Stimulated activated naive CD8-positive, alpha-beta T cell treated with anti-CD3 and anti-CD28 coated beads, Interleukin-15, amount 100 ng/mL, for 72 hours (primary cell): Measurements from ENCODE around the gene LOX.

Experiments used
- ATAC-seq: fragments of 150-1000 bp; cut with Tn5 transposase; 2 replicates; pipeline ENCODE4 v1.10.0; 2021; ENCODE audit warnings: mild to moderate bottlenecking, moderate library complexity
- DNase-seq, 2 donors: peaks; one replicate each; pipeline ENCODE4 v3.0.0; 2021 to 2022
- H3K27ac Mint-ChIP-seq, 2 donors: one replicate each; pipeline ENCODE4 v1.8.0; 2022; ENCODE audit warnings: mild to moderate bottlenecking in 2 of 2, mixed read lengths in 2 of 2, moderate library complexity in 2 of 2
- H3K27me3 Mint-ChIP-seq: one replicate; pipeline ENCODE4 v1.8.0; 2022; ENCODE audit warnings: mixed read lengths
- H3K4me1 Mint-ChIP-seq: one replicate; pipeline ENCODE4 v1.8.0; 2022; ENCODE audit warnings: mild to moderate bottlenecking, mixed read lengths
- H3K4me3 Mint-ChIP-seq, 2 donors: one replicate each; pipeline ENCODE4 v1.8.0; 2022; ENCODE audit warnings: mild to moderate bottlenecking in 2 of 2, mixed read lengths in 2 of 2, moderate library complexity in 1 of 2
- H3K9me3 Mint-ChIP-seq, 2 donors: one replicate each; pipeline ENCODE4 v1.8.0; 2022; ENCODE audit warnings: mixed read lengths in 2 of 2

The LOX gene, protein sequence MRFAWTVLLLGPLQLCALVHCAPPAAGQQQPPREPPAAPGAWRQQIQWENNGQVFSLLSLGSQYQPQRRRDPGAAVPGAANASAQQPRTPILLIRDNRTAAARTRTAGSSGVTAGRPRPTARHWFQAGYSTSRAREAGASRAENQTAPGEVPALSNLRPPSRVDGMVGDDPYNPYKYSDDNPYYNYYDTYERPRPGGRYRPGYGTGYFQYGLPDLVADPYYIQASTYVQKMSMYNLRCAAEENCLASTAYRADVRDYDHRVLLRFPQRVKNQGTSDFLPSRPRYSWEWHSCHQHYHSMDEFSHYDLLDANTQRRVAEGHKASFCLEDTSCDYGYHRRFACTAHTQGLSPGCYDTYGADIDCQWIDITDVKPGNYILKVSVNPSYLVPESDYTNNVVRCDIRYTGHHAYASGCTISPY

DNA sequence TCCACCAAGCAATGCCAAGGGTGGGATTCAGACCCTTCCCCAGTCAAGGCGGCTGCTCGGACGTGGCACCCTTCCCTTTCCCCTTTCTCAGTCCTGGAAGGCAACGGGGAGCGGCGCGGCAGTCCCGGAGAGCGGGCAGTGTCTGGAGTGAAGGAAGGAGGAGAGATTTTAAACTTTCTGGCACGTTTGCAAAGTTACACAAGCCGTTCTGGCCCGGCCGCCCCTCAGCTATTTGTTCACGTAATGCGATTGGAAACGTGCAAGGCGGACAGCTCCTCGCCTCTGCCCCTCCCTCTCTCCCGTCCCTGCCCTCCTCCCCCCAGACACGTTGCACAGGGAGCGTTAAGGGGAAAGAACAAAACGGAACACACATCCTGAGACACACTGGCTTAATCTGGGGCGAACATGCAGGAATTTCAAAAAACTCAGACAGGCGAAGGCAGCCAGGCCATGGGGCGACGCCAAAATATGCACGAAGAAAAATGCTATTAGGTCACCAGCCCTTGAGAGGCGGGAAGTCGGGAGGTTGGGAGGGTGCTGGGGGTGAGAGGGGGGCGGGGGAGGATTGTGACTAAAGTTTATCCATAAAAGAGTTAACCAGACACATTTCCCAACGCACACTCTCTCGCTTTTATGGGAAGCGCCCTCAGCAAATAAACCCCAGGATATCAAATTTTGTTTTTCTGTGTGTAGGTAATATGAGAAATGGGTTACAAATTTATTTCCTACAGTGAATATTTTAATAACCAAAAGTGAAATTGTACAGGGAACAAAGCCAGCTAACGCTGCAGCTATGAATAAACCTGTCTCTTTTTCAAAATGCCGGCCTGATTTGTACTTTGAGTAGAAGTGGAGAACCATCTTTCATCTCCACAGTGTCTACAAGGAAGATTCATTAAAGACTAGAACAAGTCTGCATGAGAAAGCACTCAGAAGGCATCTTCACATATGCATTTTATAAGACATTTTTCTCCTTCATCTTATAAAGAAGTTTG lies at the start of gene LOX:
TSS of gene LOX (minus strand) at position 144 of the 995 bp plus-strand sequence. CDS start 274 bp downstream, outside the sequence.
- no peak for ATAC-seq
- Mint-ChIP-seq H3K4me1 (peaks cover 22% of the 10 kb centered on the region), H3K4me3 (peak within 1 kb of the TSS; percentile 90 to 95), H3K27me3 (peaks cover 49% of the 10 kb centered on the region), H3K27ac (peak within 1 kb of the TSS in 1 of 2 donors; percentile 37), H3K9me3 (no peaks in the 10 kb centered on the region)
- DNase-seq, result no peak

DNA sequence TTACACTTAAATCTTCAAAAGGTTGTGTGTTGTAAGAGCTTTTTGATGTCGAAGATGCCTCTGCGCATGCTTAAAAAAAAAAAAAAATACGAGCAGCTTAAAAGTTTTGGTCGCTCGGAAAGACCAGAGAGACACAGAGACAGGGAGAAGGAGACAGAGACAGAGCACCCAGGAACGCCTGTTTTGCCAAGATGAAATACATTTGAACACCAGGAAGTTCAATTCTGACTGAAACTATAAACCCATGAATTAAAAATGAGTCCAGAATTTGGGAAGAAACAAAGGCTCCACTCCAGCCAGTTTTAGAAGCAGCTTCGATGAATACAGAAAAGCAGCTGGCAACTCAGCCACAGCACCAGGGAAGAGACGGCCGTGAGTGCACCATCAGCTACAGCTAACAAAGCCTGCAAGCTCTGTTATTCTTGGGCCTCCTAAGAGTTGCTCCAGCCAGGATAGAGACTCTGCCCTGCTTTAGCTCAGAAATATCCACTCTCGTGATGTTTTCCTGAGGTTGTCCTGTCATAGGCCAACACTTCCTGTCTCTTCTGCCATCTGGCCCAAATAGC lies 48.8 kb upstream of the LOX start:
- Mint-ChIP-seq H3K27me3 (no peaks in the 10 kb centered on the region), H3K4me1 (no peaks in the 10 kb centered on the region), H3K27ac (no peak overlapping the region), H3K9me3 (no peaks in the 10 kb centered on the region), H3K4me3 (no peak overlapping the region)
- no peak for ATAC-seq
- no peak for DNase-seq

DNA sequence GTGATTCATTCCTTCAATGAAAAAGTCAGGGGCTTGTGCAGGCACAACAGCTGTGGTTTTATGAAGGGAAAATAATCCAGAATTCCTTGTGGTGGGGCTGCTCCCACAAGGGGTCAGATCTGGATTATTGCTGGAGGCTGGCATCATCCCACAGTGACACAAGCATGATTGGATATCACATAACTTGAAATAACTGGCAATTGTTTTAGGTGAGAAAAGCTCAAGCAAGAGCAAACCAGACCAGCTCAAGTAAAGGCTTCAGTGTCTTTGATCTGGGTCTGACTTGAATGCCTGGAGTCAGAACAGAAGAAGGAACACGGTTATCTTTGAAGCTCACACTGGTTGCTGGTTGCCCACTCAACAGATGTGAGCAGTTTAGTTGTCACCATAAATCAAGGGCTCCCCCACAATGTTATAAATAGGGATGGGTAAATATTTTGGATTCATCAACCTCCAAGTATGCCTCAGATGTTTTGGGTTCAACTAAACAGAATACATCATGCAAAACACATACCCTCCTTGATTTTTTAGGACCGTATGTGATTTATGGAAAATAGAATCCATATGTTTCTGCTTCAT lies 48.2 kb upstream of the LOX start:
- Mint-ChIP-seq H3K4me3 (no peak overlapping the region), H3K27ac (no peak overlapping the region), H3K9me3 (no peaks in the 10 kb centered on the region), H3K27me3 (no peaks in the 10 kb centered on the region), H3K4me1 (no peaks in the 10 kb centered on the region)
- DNase-seq (no peak), ATAC-seq (no peak)

DNA sequence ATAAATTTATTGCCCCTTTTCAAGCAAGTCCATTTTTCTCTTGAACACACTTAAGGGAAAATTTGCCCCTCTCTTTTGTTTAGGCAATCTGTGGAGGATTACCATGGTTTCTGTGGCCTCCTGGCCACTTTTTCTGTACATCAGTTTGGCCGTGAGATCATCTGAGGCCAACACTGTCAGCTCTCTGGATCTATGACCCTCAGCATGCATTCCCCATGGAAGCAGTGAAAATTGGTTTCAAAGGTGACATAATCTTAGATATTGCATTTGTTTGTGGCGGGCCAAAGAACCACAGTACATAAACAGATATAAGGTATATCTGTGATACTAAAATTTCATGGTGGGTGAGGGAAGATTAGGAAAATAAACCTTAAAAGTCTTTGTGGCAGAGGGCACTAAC lies 46.7 kb upstream of the LOX start:
- Mint-ChIP-seq H3K27me3 (no peaks in the 10 kb centered on the region), H3K4me1 (no peaks in the 10 kb centered on the region), H3K9me3 (no peaks in the 10 kb centered on the region), H3K4me3 (no peak overlapping the region), H3K27ac (no peak overlapping the region)
- ATAC-seq (no peak), DNase-seq (no peak)

DNA sequence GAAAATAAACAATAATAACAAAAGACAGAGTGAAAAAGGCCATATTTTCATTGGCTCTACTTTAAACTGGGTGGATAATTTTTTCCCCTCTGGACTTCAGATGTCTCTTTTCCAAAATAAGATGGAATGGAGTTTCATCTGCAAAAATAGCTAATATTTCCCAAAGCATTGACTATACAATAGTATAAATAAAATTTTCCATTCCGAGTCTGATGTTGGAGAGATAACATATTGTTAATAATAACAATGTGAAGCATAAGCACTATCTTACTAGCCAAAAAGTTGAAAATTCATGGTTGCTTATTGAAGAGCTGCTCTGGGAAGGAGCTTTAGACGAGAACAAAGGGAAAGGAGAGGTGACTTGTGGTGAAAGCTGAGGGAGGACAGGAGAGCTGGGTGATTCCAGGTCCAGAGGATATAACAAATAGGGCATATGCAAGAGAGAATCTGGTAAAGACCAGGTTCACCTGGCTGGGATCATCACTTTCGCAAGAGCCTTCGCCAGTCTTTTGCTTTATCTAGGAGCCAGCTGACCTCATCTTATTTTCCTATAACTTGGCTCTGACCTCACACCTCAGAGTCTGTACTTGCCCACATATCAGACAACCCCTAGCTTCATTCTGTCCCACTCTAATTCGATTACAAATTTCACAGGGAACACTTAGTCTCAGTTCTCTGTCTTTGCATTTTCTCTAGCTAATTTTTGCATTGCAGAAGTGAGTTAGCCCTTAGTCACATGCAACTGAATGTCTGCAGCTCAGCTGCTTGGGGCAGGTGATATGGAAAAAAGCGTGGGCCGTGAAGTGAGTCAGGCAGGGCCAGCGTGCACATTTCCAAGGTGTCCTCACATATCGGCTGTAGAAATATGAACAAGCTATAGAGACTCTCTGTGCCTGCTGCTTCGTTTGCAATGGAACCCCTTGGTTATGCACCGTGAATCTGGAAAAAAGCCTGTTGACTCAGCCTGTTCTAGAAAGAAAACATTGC lies 43.7 kb upstream of the LOX start:
- Mint-ChIP-seq H3K27ac (no peak overlapping the region), H3K4me3 (no peak overlapping the region), H3K9me3 (no peaks in the 10 kb centered on the region), H3K27me3 (no peaks in the 10 kb centered on the region), H3K4me1 (no peaks in the 10 kb centered on the region)
- ATAC-seq (no peak), DNase-seq (no peak)

DNA sequence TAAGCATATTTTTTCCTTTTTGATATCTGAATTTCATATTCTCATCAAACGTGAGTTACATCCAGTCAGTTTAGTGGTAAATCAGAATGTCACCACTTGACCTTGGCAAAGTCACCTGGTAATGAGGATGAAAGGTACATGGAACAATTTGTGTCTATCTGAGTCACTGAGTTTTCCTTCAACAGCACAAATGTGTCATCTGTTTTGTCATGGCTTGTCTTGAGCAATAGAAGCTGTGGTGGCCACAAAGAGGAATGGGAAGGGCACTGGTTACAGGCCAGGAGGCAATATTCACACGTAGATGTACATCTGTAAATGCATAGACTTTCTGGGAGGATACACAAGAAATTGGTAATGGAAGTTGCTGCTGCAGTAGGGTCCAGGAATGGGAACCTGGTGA lies 42.9 kb upstream of the LOX start:
- Mint-ChIP-seq H3K27me3 (no peaks in the 10 kb centered on the region), H3K4me3 (no peak overlapping the region), H3K4me1 (no peaks in the 10 kb centered on the region), H3K9me3 (no peaks in the 10 kb centered on the region), H3K27ac (no peak overlapping the region)
- DNase-seq (no peak), ATAC-seq (no peak)

DNA sequence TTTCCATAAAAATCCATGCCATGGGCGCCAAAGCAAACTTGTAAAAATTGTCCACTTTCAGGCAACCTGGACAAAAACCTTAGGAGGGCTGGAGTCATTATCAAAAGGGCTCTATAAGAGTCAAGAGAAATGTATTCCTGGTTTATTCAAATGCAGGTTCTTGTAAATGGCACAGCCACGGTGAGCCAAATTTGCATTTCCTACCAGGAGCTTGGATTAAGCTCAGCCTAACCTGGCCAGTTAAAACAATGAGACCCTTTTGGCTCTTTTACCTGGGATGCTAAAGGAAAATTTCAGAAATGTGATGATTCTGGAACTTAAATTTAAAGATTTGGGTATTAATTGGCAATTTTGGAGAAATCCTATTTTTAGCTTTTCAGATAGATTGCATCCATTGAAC lies 42.4 kb upstream of the LOX start:
- Mint-ChIP-seq H3K4me3 (no peak overlapping the region), H3K27me3 (no peaks in the 10 kb centered on the region), H3K27ac (no peak overlapping the region), H3K9me3 (no peaks in the 10 kb centered on the region), H3K4me1 (no peaks in the 10 kb centered on the region)
- DNase-seq, result no peak
- no peak for ATAC-seq

DNA sequence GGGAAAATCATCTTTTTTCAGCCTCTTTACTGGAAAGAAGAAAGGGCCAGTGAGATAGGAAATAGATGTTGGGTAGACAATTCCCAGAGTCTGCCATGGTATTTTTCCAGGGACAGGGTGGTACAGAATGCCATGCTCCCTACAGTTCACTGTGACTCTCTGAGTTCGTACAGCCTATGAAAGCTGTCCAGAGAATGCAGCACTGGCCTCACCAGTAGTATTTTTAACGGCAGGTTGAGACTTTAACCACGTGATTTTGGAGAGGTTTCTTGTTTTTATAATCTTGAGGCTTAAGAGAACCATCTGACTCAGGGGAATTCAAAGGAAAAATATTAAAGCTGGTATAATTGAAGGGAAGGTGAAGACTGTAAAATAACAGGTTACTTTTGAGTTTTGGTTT lies 41.1 kb upstream of the LOX start:
- Mint-ChIP-seq H3K9me3 (no peaks in the 10 kb centered on the region), H3K27me3 (no peaks in the 10 kb centered on the region), H3K4me3 (no peak overlapping the region), H3K27ac (peak overlapping the region in 1 of 2 donors; percentile 78), H3K4me1 (no peaks in the 10 kb centered on the region)
- no peak for ATAC-seq
- no peak for DNase-seq

DNA sequence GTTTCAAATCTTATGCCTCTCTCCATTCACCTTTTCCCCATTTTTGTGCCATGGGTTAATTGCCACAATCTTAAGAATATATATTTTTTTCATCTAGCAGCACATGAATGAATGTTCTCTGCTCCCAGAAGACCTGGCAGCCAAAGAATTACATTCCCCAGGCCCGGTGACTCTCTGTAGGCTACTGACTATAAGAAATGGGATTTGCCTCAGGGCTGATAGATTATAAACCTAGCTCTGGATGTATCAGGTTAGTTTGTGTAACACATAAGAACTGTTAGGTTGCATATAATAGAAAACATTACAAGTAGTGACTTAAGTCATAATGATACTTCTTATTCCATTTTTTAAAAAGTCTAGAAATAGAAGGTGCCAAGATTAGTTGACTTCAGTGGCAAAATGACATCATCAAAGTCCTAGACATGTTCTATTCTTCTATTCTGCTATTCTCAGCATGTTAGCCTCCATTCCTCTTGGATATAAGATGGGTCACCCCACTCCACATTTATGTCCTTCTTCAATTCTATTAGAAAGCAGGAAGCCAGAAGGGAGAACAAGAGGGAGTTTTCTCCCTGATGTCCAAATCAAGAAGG lies 40.4 kb upstream of the LOX start:
- no peak overlapping the region for H3K27ac Mint-ChIP-seq
- no peak overlapping the region for H3K4me3 Mint-ChIP-seq
- DNase-seq, result no peak
- no peak for ATAC-seq
- no peaks in the 10 kb centered on the region for H3K9me3 Mint-ChIP-seq
- H3K4me1 Mint-ChIP-seq, result no peaks in the 10 kb centered on the region
- H3K27me3 Mint-ChIP-seq, result no peaks in the 10 kb centered on the region

DNA sequence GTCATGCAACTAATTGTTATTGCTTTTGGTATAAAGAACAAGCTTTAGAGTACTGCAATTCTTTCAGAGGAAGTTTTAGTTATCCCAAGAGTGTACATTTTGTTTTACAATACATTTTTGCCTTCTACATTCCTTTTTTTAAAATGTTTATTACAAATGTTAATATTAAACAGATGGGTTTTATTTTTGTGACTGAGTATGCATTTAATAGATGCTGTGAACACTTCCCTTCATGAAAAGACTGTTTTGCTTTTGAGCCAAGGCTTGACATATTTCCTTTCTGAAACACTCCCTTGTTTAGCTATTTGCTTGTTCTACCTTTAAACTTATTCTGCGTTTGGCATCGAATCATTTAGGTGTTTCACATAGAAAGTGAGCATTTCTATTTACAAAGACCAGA lies 36.4 kb upstream of the LOX start:
- ATAC-seq (no peak), DNase-seq (no peak)
- Mint-ChIP-seq H3K27ac (no peak overlapping the region), H3K4me3 (no peak overlapping the region), H3K9me3 (no peaks in the 10 kb centered on the region), H3K27me3 (no peaks in the 10 kb centered on the region), H3K4me1 (no peaks in the 10 kb centered on the region)

DNA sequence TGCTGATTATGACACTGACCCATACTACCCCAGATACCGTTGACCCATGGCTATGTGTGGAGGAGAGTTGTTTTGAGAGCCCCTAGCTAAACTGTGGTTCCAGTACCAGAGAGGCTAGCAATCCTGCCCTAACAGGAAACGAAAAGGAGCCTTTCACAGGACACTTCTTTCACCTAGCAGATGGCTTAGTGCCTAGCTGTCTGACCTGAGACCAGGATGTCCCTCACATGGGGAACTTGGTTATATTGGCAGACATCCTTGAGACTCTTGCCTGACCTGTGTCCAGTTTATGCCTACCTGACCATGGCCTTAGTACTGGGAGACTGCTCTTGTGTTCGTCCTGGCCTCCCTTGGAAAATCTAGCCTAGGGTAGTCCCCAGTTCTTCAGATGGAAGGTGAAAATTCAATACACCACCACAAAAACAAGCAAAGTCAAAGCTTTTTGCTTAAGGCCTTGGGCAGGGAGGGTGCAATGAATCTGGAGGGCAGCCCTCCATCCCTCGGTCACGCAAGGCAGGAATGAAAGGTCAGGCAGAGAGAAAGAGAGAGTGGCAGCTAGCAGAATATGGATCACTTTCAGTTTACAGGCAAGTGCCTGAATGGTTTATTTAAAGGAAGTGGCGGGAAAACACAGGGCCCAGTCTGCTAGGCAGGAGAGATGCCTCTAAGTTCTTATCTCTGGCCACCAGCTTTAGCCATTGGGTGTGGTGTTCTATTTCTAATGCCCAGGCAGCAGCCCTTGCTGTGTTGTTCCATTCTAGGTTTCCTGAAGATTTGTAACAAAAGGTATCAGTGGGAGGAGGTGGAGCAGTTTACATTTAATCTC lies 34.9 kb upstream of the LOX start:
- peaks cover 2% of the 10 kb centered on the region for H3K27me3 Mint-ChIP-seq
- H3K4me3 Mint-ChIP-seq, result no peak overlapping the region
- DNase-seq (no peak), ATAC-seq (no peak)
- no peak overlapping the region for H3K27ac Mint-ChIP-seq
- H3K4me1 Mint-ChIP-seq, result no peaks in the 10 kb centered on the region
- H3K9me3 Mint-ChIP-seq, result no peaks in the 10 kb centered on the region

DNA sequence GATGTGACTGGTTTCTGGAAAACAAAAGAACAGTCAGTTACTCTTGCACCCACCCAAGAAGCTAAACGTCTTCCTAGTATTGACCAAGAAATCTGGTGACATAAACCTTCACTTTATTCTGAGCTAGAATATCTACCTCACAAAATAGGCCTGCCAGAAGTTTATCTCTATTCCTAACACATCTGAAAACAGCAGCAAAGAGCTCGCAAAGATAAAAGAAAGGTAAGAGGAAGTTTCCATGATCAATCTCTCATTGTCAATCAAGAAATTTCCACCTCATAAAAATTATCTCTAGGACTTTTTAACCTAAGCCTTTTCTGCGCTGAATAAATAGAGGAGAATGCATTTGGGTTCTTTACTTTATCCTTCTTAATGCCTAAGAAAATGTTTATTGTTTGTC lies 34.0 kb upstream of the LOX start:
- Mint-ChIP-seq H3K4me3 (no peak overlapping the region), H3K4me1 (no peaks in the 10 kb centered on the region), H3K9me3 (no peaks in the 10 kb centered on the region), H3K27ac (no peak overlapping the region), H3K27me3 (peaks cover 8% of the 10 kb centered on the region)
- ATAC-seq (no peak), DNase-seq (no peak)

DNA sequence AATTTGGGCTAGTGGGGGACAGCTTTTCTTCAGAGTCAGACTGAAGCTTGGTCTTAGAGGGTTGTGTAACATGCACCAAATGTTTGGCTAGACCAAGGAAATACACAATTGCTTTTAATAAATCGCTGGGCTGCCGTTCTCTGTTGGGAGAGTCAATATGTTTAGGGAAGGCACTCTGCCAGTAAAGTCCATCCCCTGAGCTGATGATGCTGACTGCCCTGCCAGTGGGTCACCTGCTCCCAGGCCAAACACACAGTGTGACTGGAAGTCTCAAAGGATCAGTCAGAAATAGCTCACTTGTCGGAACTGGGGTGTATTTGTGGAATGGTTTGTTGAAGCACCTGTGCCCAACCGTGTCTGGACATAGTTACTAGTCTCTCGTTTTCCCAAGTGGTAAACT lies 33.4 kb upstream of the LOX start:
- Mint-ChIP-seq H3K27ac (no peak overlapping the region), H3K4me1 (no peaks in the 10 kb centered on the region), H3K4me3 (no peak overlapping the region), H3K9me3 (no peaks in the 10 kb centered on the region), H3K27me3 (peaks cover 8% of the 10 kb centered on the region)
- DNase-seq (no peak), ATAC-seq (no peak)

DNA sequence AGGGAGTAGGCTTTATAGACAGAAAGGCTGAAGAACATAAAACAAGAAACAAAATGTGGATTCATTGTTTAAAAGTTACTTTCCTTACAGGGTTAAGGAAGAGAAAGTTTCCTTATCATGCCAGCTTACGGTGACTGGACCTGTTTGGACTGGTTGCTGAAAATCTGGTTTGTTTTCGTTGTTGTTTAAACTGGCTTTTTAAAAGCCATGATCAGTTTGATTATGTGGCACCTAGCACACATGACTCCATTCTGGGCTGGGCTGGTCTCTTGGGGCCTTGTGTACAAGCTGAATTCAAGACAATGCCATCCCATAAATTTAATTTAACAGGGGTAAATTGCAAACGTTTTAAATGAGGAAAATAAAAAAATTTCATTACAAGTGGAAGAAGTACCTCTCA lies 32.9 kb upstream of the LOX start:
- Mint-ChIP-seq H3K4me1 (no peaks in the 10 kb centered on the region), H3K4me3 (no peak overlapping the region), H3K9me3 (no peaks in the 10 kb centered on the region), H3K27me3 (peaks cover 8% of the 10 kb centered on the region), H3K27ac (no peak overlapping the region)
- ATAC-seq (no peak), DNase-seq (no peak)
